K562 (cell line): Measurements from ENCODE around the gene LRRC8C. TPM values are rescaled to one million over a fixed set of nuclear protein-coding genes. Genes with fewer than 3 reads are reported as not detected.

Experiments used
- ATAC-seq: fragments of 200-7000 bp; cut with Tn5 transposase; 3 replicates; pipeline ENCODE4 v1.9.1; 2020; ENCODE audit warnings: moderate library complexity
- BruUV-seq: library from RNA; stranded (reverse); fragments of 400-500 nt; replicated peaks from 2 replicates; lab custom pipeline; 2021; lab: Mats Ljungman, UMichigan
- CTCF ChIA-PET: fragments of 300-600 bp; formaldehyde crosslinking; extraction: SDS; loops from one replicate; lab custom pipeline; 2021; ENCODE audit warnings: low intra/inter-chr PET ratio; lab: Yijun Ruan, JAX
- POLR2A ChIA-PET: fragments of 300-600, 350-650 bp; sonication (Branson Sonifier 250); formaldehyde crosslinking; extraction: SDS; loops from one replicate; lab custom pipeline; 2021; ENCODE audit warnings: antibody characterized with exemption, inconsistent platforms; lab: Yijun Ruan, JAX
- DNase-seq, 4 experiments: peaks; one replicate each; pipeline versions ENCODE4 v3.0.0 to v3.0.0-alpha.2; 2011 to 2018; ENCODE audit warnings: low spot score in 3 of 4, mixed read lengths in 3 of 4; ENCODE audit errors: extremely low read depth in 1 of 4
- FAIRE-seq: peaks from 2 replicates; lab custom pipeline; 2011; peaks lifted over from hg19 to GRCh38; lab: Jason Lieb, UNC
- H2AFZ ChIP-seq: 2 replicates; pipeline ENCODE4 v1.6.0; 2011; ENCODE audit warnings: low read depth, low read length, control low read depth, inconsistent platforms
- H3K27ac ChIP-seq: fragments of 200-600 bp; 3 replicates; pipeline ENCODE4 v1.8.0; 2011; ENCODE audit warnings: low read depth, mild to moderate bottlenecking, control low read depth, inconsistent platforms, low read length, moderate library complexity, mixed read lengths; ENCODE audit errors: extremely low read depth
- H3K27me3 ChIP-seq, 2 experiments: fragments of 300-600 bp in 1 of 2; 2 replicates in 1 of 2; 3 replicates in 1 of 2; pipeline versions ENCODE4 v1.6.0 to v1.8.0; 2011; ENCODE audit warnings: inconsistent platforms in 2 of 2, low read length in 2 of 2, mild to moderate bottlenecking in 1 of 2, mixed read lengths in 1 of 2, moderate library complexity in 1 of 2; ENCODE audit not compliant: control insufficient read depth in 2 of 2, insufficient read depth in 2 of 2
- H3K36me3 ChIP-seq: fragments of 300-600 bp; 3 replicates; pipeline ENCODE4 v1.8.0; 2011; ENCODE audit warnings: mild to moderate bottlenecking, low read length, inconsistent platforms; ENCODE audit not compliant: control insufficient read depth, insufficient read depth
- H3K4me1 ChIP-seq, 2 experiments: fragments of 200-600 bp in 1 of 2; replicated peaks in 1 of 2; 2 replicates in 1 of 2; 3 replicates in 1 of 2; pipeline versions ENCODE4 v1.5.1 to v1.8.0; 2011; ENCODE audit warnings: inconsistent platforms in 2 of 2, low read length in 2 of 2, mild to moderate bottlenecking in 1 of 2, mixed read lengths in 1 of 2, moderate library complexity in 1 of 2; ENCODE audit not compliant: control insufficient read depth in 2 of 2, insufficient read depth in 2 of 2
- H3K4me2 ChIP-seq: 2 replicates; pipeline ENCODE4 v1.6.1; 2011; ENCODE audit warnings: low read length, control low read depth, inconsistent platforms, mixed read lengths; ENCODE audit not compliant: insufficient read depth
- H3K4me3 ChIP-seq: fragments of 200-600 bp; sonication (generic), shearing (Covaris generic); 2 replicates; pipeline ENCODE4 v1.5.1; 2016; ENCODE audit warnings: control low read depth, inconsistent platforms
- H3K79me2 ChIP-seq: fragments of 200-600 bp; 3 replicates; pipeline ENCODE4 v1.8.0; 2011; ENCODE audit warnings: low read length, inconsistent platforms; ENCODE audit not compliant: control insufficient read depth, insufficient read depth
- H3K9ac ChIP-seq, 2 experiments: 2 replicates each; pipeline versions ENCODE4 v1.6.0 to v1.6.1; 2011; ENCODE audit warnings: low read depth in 2 of 2, low read length in 2 of 2, control low read depth in 1 of 2, inconsistent platforms in 1 of 2, mild to moderate bottlenecking in 1 of 2, mixed read lengths in 1 of 2; ENCODE audit not compliant: insufficient read depth in 1 of 2
- H3K9me1 ChIP-seq: one replicate; pipeline ENCODE4 v1.6.0; 2011; ENCODE audit warnings: inconsistent platforms, mild to moderate bottlenecking, low read length, moderate library complexity; ENCODE audit not compliant: control insufficient read depth, insufficient read depth
- H3K9me3 ChIP-seq: replicated peaks from 2 replicates; pipeline ENCODE4 v1.5.1; 2011; ENCODE audit warnings: low read depth, low read length, inconsistent platforms; ENCODE audit not compliant: control insufficient read depth, insufficient read depth
- H4K20me1 ChIP-seq: replicated peaks from 2 replicates; pipeline ENCODE4 v1.6.1; 2011; ENCODE audit warnings: low read length, inconsistent platforms, mixed read lengths; ENCODE audit not compliant: control insufficient read depth, insufficient read depth
- BHLHE40 ChIP-seq: IDR thresholded peaks from 2 replicates; pipeline ENCODE4 v1.6.1; 2011; ENCODE audit warnings: low read length, improper control_type of control experiment
- MEF2A ChIP-seq: IDR thresholded peaks from 2 replicates; pipeline ENCODE4 v1.6.1; 2011; ENCODE audit warnings: low read depth, mild to moderate bottlenecking, low read length, moderate library complexity; ENCODE audit not compliant: control insufficient read depth
- POLR2G ChIP-seq: fragments of 200-400 bp; formaldehyde crosslinking; IDR thresholded peaks from 2 replicates; pipeline ENCODE4 v1.6.1; 2017; ENCODE audit warnings: low read depth, mild to moderate bottlenecking, antibody characterized with exemption, low read length, moderate library complexity
- RBFOX2 ChIP-seq: fragments of 200-400 bp; formaldehyde crosslinking; IDR thresholded peaks from 2 replicates; pipeline ENCODE4 v1.6.1; 2017; ENCODE audit warnings: low read depth, mild to moderate bottlenecking, low read length, moderate library complexity
- RUNX1 ChIP-seq: sonication (generic); IDR thresholded peaks from 2 replicates; pipeline ENCODE4 v1.6.1; 2016; ENCODE audit warnings: antibody characterized with exemption, low read depth
- SIN3B ChIP-seq: fragments of 450-650 bp; IDR thresholded peaks from 2 replicates; pipeline ENCODE4 v1.6.1; 2017; ENCODE audit warnings: low read depth, mild to moderate bottlenecking, moderate library complexity
- TOE1 ChIP-seq, 2 experiments: fragments of 450-650 bp in 1 of 2; sonication (generic) in 1 of 2; formaldehyde crosslinking in 1 of 2; IDR thresholded peaks; 2 replicates each; pipeline versions ENCODE4 v1.7.1 to v1.8.0; 2016 to 2022; ENCODE audit warnings: borderline replicate concordance in 2 of 2, mild to moderate bottlenecking in 2 of 2, antibody characterized with exemption in 1 of 2, inconsistent platforms in 1 of 2, low read depth in 1 of 2, missing genetic modification reagents in 1 of 2, moderate library complexity in 1 of 2
- ZNF263 ChIP-seq: sonication (generic); formaldehyde crosslinking; IDR thresholded peaks from 2 replicates; pipeline ENCODE4 v1.8.0; 2022; ENCODE audit warnings: mild to moderate bottlenecking, missing genetic modification reagents, borderline replicate concordance
- ZNF785 ChIP-seq: fragments of 250-450 bp; sonication (Bioruptor Pico); IDR thresholded peaks from 2 replicates; pipeline ENCODE4 v1.4.0; 2020; ENCODE audit warnings: mild to moderate bottlenecking
- WGBS: fragments of 100-300 bp; shearing (Covaris generic); methylation state at CpG from one replicate; pipeline ENCODE4 v1.1.6; 2016; ENCODE audit warnings: low coverage, mixed read lengths; ENCODE audit not compliant: insufficient coverage; ENCODE audit errors: missing lambda C conversion rate; 5-methylcytosine and 5-hydroxymethylcytosine counted together
- in situ Hi-C: fragments of 300-500 bp; cut with MboI; formaldehyde crosslinking; loops from 4 replicates; pipeline ENCODE4 v1.15.0; 2018; ENCODE audit warnings: inconsistent platforms, mixed read lengths
- intact Hi-C: fragments of 100-400 bp; cut with micrococcal nuclease; formaldehyde crosslinking; loops from 2 replicates; pipeline ENCODE4 v1.14.2; 2022
- polyA plus RNA-seq, 8 experiments: library from polyadenylated mRNA; depleted of rRNA in 4 of 8; stranded (reverse) in 5 of 8; unstranded in 3 of 8; fragments of >200 nt; fragmentation: Nextera tagmentation in 2 of 8; fragmentation: Illumina TruSeq in 1 of 8; extraction: Ambion mirVana in 2 of 8; extraction: Trizol in 1 of 8; gene quantifications; 2 replicates each; pipeline versions ENCODE4 v1.2.1 to v1.2.3, GENCODE V29; 2011 to 2014; ENCODE audit warnings: inconsistent platforms in 1 of 8, missing spikeins in 1 of 8
- total RNA-seq, 7 experiments: library from RNA; depleted of rRNA in 6 of 7; stranded (reverse); fragments of >200 nt in 6 of 7; fragmentation: Illumina TruSeq in 2 of 7; extraction: Trizol in 2 of 7; gene quantifications; 2 replicates each; pipeline versions ENCODE4 v1.2.1 to v1.2.3, GENCODE V29; 2011 to 2021; ENCODE audit warnings: low replicate concordance in 1 of 7
- TF ChIP-seq, protein P1 (sequence below), 2 experiments: IDR thresholded peaks; 2 replicates each; pipeline ENCODE4 v1.6.1; 2012; ENCODE audit warnings: improper control_type of control experiment in 2 of 2, low read depth in 2 of 2, low read length in 2 of 2, borderline replicate concordance in 1 of 2
- TF ChIP-seq, protein P2 (sequence below): IDR thresholded peaks from 2 replicates; pipeline ENCODE4 v1.6.1; 2011; ENCODE audit warnings: borderline replicate concordance, low read depth, mild to moderate bottlenecking, moderate library complexity, low read length; ENCODE audit not compliant: insufficient read depth, poor library complexity, severe bottlenecking
- TF ChIP-seq, protein P3 (sequence below): fragments of 250-450 bp; sonication (Bioruptor Pico); IDR thresholded peaks from 2 replicates; pipeline ENCODE4 v1.5.0; 2021; ENCODE audit warnings: mild to moderate bottlenecking, moderate library complexity

LRRC8C gene
- total and polyA plus RNA-seq, 9 of the 15 experiments (the other 6 are each of a cell fraction or from before 2014, with no cell fraction given): 1.00 to 12.5 (median 4.5) TPM

DNA sequence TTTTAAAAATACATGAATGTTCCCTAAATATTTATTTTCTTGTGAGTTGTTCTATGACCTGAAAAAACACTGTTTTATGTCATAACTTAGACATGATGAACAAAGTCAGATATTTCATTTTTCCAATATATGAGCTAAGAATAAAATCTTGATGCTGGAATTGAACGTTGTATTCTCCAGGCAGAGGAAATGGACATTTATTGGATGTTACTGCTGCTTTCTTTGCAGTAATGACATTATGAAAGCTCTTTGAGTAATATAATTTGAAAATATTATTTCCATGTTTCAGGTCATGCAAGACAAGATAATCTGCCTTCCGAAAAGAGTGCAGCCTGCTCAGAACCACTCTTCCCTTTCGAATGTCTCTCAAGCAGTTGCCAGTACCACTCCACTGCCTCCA, 79.5 kb downstream of the LRRC8C start (continued):
- TF ChIP-seq, protein P1, sequence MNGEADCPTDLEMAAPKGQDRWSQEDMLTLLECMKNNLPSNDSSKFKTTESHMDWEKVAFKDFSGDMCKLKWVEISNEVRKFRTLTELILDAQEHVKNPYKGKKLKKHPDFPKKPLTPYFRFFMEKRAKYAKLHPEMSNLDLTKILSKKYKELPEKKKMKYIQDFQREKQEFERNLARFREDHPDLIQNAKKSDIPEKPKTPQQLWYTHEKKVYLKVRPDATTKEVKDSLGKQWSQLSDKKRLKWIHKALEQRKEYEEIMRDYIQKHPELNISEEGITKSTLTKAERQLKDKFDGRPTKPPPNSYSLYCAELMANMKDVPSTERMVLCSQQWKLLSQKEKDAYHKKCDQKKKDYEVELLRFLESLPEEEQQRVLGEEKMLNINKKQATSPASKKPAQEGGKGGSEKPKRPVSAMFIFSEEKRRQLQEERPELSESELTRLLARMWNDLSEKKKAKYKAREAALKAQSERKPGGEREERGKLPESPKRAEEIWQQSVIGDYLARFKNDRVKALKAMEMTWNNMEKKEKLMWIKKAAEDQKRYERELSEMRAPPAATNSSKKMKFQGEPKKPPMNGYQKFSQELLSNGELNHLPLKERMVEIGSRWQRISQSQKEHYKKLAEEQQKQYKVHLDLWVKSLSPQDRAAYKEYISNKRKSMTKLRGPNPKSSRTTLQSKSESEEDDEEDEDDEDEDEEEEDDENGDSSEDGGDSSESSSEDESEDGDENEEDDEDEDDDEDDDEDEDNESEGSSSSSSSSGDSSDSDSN (IDR thresholded peaks at IDR 0.05; ENCODE audit: borderline replicate concordance in 1 of 2, low read depth in 2 of 2, low read length in 2 of 2): no peak

DNA sequence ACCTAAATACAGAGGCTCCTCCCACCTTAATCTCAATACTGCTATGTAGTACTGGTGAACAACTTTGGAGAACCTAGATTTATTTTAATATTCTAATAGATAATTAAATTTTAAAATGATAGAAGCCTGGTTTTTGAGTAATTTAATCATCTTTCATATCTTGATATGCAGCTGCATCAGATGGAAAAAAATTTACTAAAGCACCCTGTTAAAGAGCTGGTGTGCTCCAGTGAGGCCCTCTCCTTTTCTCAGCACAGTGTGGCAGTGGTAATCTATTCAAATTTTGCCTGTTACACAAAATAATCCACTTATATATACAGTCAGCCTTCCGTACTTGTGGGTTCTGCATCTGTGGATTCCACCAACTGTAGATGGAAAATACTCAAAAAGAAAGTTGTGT, 82.8 kb downstream of the LRRC8C start:
- Histone ChIP-seq H3K4me3 (no peak overlapping the region), H3K9ac (no peak overlapping the region), H4K20me1 (no peaks in the 10 kb centered on the region), H2AFZ (no peak overlapping the region), H3K9me3 (no peaks in the 10 kb centered on the region), H3K36me3 (peaks cover 13% of the 10 kb centered on the region; the same call in 2 of the 3 replicates), H3K27ac (no peak overlapping the region), H3K4me1 (peaks cover 0 to 7% of the 10 kb centered on the region in 2 experiments; a peak in 4 of 5 replicates), H3K27me3 (no peaks in the 10 kb centered on the region), H3K4me2 (no peak overlapping the region), H3K79me2 (no peaks in the 10 kb centered on the region), H3K9me1 (no peaks in the 10 kb centered on the region)
- ChIA-PET CTCF (no interaction called here), POLR2A (interaction anchor here (0.6 to 1.5 kb wide), 2 partner anchors 12 to 42 kb away, joined by 3 to 4 read pairs; no protein-coding TSS in a partner anchor)
- DNase-seq (no peak), FAIRE-seq (no peak), ATAC-seq (no peak)
- in situ Hi-C loops: no loop called here
- TF ChIP-seq POLR2G: no peak
- TF ChIP-seq MEF2A: no peak
- TF ChIP-seq, protein P2, sequence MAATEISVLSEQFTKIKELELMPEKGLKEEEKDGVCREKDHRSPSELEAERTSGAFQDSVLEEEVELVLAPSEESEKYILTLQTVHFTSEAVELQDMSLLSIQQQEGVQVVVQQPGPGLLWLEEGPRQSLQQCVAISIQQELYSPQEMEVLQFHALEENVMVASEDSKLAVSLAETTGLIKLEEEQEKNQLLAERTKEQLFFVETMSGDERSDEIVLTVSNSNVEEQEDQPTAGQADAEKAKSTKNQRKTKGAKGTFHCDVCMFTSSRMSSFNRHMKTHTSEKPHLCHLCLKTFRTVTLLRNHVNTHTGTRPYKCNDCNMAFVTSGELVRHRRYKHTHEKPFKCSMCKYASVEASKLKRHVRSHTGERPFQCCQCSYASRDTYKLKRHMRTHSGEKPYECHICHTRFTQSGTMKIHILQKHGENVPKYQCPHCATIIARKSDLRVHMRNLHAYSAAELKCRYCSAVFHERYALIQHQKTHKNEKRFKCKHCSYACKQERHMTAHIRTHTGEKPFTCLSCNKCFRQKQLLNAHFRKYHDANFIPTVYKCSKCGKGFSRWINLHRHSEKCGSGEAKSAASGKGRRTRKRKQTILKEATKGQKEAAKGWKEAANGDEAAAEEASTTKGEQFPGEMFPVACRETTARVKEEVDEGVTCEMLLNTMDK: no peak
- no peak for TF ChIP-seq SIN3B
- TF ChIP-seq BHLHE40: no peak
- TF ChIP-seq, protein P3, sequence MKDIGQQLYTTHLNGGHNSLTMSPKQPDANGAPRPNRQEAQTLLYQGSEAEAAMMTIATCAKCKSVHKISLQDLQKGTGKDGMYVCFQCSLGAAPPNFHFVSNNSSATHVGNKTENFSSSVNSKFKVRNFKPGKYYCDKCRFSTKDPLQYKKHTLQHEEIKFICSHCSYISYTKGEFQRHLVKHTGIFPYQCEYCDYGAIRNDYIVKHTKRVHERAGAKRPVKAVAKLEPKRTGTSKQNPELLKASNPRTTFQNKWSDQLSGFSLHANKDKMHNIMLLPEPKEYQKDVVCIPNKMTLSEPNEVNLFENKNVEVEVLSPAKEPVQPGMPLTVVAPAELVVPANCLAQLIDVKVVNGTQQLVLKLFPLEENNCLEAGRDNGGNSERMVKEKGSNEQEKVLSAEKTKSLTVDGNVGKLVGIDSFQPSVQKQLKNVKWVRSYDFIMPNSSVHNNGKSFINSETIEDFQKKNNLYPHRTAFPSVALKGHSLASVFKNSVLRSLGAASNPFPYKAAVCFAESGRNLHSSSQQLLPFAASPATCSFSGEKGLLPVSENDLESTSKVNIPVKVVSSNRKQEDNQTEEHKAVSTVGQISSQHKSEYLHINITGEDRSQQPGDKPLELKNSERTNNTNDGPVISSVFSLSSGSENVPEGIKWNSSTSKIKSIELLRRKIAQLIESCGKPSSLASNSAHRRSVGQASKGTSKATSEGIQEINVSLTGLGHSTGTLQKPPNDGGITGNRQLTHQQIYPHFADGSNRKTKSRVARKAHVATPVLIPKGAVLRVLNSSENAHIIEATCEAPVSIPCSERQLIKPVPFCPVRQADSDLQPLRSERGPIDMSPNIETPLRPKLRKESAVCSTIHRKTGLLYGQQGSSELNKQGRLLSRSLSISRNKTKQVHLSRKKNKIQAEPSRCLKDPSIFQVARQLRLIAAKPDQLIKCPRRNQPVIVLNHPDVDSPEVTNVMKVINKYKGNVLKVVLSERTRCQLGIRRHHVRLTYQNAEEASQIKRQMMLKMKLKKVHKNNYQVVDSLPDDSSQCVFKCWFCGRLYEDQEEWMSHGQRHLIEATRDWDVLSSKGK (CRISPR knock-in tag): no peak
- no peak for TF ChIP-seq RBFOX2
- no peak for TF ChIP-seq RUNX1
- no peak for TF ChIP-seq ZNF785 (CRISPR knock-in tag)
- TF ChIP-seq TOE1 (IDR thresholded peaks at IDR 0.05; ENCODE audit: borderline replicate concordance): no peak
- no peak for TF ChIP-seq TOE1 (CRISPR knock-in tag; IDR thresholded peaks at IDR 0.05; ENCODE audit: borderline replicate concordance, low read depth)
- TF ChIP-seq ZNF263: no peak
- intact Hi-C loops: no loop called here
- no TSS peak for BruUV-seq
- WGBS: 87% methylated on average over 1 of the region's 1 CpG
